Muscle layer of duodenum (tissue), 2 donors: ENCODE data around the gene DAGLA.

Experiments
- H3K27ac ChIP-seq: one replicate; pipeline ENCODE4 v1.7.0; 2013; ENCODE audit warnings: mild to moderate bottlenecking, low read length
- H3K27me3 ChIP-seq: one replicate; pipeline ENCODE4 v1.7.0; 2013; ENCODE audit warnings: low read depth, mild to moderate bottlenecking, control low read depth, low read length
- H3K36me3 ChIP-seq, 2 donors: one replicate each; pipeline ENCODE4 v1.7.0; 2013; ENCODE audit warnings: low read length in 2 of 2, control low read depth in 1 of 2, mild to moderate bottlenecking in 1 of 2; ENCODE audit not compliant: insufficient read depth in 2 of 2, control insufficient read depth in 1 of 2
- H3K4me1 ChIP-seq, 2 donors: one replicate each; pipeline ENCODE4 v1.7.0; 2013; ENCODE audit warnings: low read length in 2 of 2, mild to moderate bottlenecking in 2 of 2, control low read depth in 1 of 2, moderate library complexity in 1 of 2; ENCODE audit not compliant: insufficient read depth in 2 of 2, control insufficient read depth in 1 of 2
- H3K4me3 ChIP-seq, 2 donors: one replicate each; pipeline ENCODE4 v1.7.0; 2013; ENCODE audit warnings: low read length in 2 of 2, low read depth in 1 of 2, mild to moderate bottlenecking in 1 of 2
- H3K9me3 ChIP-seq, 2 donors: one replicate each; pipeline ENCODE4 v1.7.0; 2013; ENCODE audit warnings: low read length in 2 of 2, control low read depth in 1 of 2, mild to moderate bottlenecking in 1 of 2; ENCODE audit not compliant: control insufficient read depth in 1 of 2
- donor health status: healthy.

Gene DAGLA

DNA sequence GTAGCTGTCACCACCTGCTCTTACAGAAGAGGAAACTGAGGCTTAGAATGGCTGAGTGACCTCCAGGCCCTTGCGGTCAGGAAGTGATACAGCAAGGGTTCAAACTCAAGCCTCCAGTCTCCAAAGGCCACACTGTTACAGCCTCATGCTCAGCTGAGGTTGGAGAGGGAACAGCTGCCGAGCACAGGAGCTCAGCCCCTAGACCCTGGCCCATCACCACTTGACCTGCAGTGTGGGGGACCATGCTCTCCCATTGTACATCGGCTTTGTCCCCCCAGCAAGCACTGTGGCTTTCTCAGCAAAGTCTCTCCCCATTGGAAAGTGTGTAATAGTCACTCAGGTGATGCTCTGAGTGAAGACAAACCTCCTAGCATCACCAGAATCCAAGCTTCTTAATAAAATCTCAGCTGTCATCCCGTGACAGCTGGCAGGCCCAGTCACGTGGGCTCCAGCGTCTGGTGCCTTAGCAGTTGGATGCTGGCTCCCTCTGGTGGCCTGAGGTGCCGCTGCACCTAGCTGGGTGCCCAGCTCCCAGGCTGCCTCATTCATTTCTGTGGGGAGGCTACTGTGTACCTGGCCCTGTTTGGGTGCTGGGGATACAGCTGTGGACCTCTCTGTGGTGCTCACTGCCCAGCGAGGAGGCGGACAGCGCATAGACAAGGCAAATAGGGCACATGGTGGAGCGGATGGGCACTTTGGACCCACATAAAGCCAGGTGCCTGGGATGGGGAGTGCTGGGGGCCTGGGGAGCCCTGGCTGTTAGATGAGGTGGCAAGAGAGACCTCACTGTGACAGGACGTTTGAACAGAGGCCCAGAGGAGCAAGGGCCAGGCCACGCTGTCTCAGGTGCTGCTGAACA lies 53.2 kb downstream of the DAGLA start:
- H3K9me3 ChIP-seq: no peaks in the 10 kb centered on the region
- no peak overlapping the region for H3K4me3 ChIP-seq
- H3K27me3 ChIP-seq: no peaks in the 10 kb centered on the region
- peaks cover 10 to 32% of the 10 kb centered on the region in 2 donors for H3K36me3 ChIP-seq
- peaks cover 0 to 24% of the 10 kb centered on the region in 2 donors for H3K4me1 ChIP-seq
- no peak overlapping the region for H3K27ac ChIP-seq

- H3K36me3 ChIP-seq: peaks cover 10 to 44% of the 10 kb centered on the region in 2 donors
- no peaks in the 10 kb centered on the region for H3K27me3 ChIP-seq
- no peaks in the 10 kb centered on the region for H3K9me3 ChIP-seq
- peaks cover 0 to 24% of the 10 kb centered on the region in 2 donors for H3K4me1 ChIP-seq
- H3K4me3 ChIP-seq: no peak overlapping the region
- no peak overlapping the region for H3K27ac ChIP-seq
Measured at GRCh38 chr11:61734767-61735166, 54.6 kb downstream of the DAGLA start.

GRCh38 chr11:61735391-61735790 lies 55.2 kb downstream of the DAGLA start:
- H3K36me3 ChIP-seq: peaks cover 10 to 49% of the 10 kb centered on the region in 2 donors
- no peak overlapping the region for H3K27ac ChIP-seq
- peaks cover 0 to 20% of the 10 kb centered on the region in 2 donors for H3K4me1 ChIP-seq
- no peaks in the 10 kb centered on the region for H3K9me3 ChIP-seq
- H3K27me3 ChIP-seq: no peaks in the 10 kb centered on the region
- no peak overlapping the region for H3K4me3 ChIP-seq

DNA sequence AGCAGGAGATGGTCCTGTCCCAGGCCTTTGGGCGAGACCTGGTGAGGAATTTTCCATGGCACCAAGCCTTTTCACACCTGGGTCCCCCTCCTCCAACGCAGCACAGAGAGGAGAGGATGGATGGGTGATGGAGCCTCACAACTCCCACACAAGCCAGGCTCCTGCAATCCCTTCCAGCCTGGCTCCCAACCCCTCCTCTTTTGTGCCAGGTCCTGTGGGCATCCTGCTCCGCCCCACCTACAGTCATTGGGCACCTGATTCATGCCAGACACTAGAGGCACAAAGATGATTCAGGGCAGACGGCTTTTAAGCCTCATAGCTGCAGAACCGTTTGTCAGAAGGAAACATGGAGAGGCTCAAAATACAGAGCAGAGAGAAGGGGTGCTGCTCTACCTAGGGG lies 56.1 kb downstream of the DAGLA start:
- peaks cover 13 to 58% of the 10 kb centered on the region in 2 donors for H3K36me3 ChIP-seq
- no peak overlapping the region for H3K27ac ChIP-seq
- no peak overlapping the region for H3K4me3 ChIP-seq
- H3K4me1 ChIP-seq: peaks cover 0 to 20% of the 10 kb centered on the region in 2 donors
- no peaks in the 10 kb centered on the region for H3K27me3 ChIP-seq
- H3K9me3 ChIP-seq: no peaks in the 10 kb centered on the region

DNA sequence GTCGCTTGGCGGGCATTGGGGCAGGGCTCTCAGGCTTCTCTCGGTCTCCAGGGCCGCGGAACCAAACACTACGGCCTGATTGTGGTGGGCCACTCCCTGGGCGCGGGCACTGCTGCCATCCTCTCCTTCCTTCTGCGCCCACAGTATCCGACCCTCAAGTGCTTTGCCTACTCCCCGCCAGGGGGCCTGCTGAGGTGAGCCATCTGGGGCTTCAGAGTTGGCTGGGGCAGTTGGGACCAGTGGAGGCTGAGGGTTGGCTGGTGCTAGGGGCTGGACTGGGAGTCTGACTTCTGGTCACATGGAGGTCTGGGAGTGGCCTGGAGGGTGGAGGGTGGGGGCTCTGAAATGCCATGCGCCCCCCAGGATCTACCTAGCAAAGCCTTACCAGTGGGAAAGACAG lies 56.9 kb downstream of the DAGLA start:
- Histone ChIP-seq H3K27ac (no peak overlapping the region), H3K27me3 (no peaks in the 10 kb centered on the region), H3K36me3 (peaks cover 13 to 58% of the 10 kb centered on the region in 2 donors), H3K4me3 (no peak overlapping the region), H3K4me1 (peaks cover 0 to 12% of the 10 kb centered on the region in 2 donors), H3K9me3 (no peaks in the 10 kb centered on the region)

- Histone ChIP-seq H3K27me3 (no peaks in the 10 kb centered on the region), H3K36me3 (peaks cover 13 to 60% of the 10 kb centered on the region in 2 donors), H3K4me1 (peaks cover 0 to 5% of the 10 kb centered on the region in 2 donors), H3K27ac (no peak overlapping the region), H3K9me3 (no peaks in the 10 kb centered on the region), H3K4me3 (no peak overlapping the region)
Measured at GRCh38 chr11:61737636-61738386, 57.6 kb downstream of the DAGLA start.

DNA sequence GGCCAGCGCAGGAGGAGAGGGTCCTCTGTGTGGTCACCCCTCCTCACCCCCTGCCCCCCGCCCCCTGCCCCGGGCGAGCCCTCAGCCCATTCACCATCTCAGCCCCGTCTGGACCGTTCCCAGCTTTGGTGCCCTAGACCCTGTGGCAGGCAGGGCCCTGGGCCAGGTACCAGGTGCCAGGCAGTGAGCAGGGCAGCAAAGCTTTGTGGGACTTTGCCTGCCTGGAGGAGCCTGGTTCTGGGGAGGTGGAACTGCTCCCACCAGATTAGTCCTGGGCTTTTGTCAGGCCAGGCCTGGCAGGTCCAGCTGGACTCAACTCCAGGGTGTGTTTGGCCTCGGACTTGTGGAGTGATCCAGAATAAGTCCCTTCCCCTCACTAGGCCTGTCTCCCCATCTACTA lies 58.6 kb downstream of the DAGLA start:
- Histone ChIP-seq H3K27ac (no peak overlapping the region), H3K4me1 (no peaks in the 10 kb centered on the region), H3K9me3 (no peaks in the 10 kb centered on the region), H3K27me3 (no peaks in the 10 kb centered on the region), H3K4me3 (no peak overlapping the region), H3K36me3 (peaks cover 13 to 62% of the 10 kb centered on the region in 2 donors)

DNA sequence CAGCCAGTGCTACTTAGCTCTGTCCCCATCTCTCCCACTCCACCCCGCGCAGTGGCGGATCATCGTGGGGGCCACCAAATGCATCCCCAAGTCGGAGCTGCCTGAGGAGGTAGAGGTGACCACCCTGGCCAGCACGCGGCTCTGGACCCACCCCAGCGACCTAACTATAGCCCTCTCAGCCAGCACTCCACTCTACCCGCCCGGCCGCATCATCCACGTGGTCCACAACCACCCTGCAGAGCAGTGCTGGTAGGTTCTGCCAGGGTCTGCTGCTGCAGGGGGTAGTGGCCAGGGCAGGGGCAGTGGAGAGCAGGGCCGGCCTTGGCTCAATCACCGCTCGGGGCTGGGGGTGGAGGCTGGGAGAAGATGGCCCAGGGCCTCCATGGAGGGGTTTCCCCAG lies 59.2 kb downstream of the DAGLA start:
- Histone ChIP-seq H3K9me3 (no peaks in the 10 kb centered on the region), H3K4me1 (no peaks in the 10 kb centered on the region), H3K27ac (no peak overlapping the region), H3K4me3 (no peak overlapping the region), H3K36me3 (peaks cover 13 to 68% of the 10 kb centered on the region in 2 donors), H3K27me3 (no peaks in the 10 kb centered on the region)

- H3K9me3 ChIP-seq: no peaks in the 10 kb centered on the region
- no peak overlapping the region for H3K4me3 ChIP-seq
- H3K27me3 ChIP-seq: no peaks in the 10 kb centered on the region
- H3K36me3 ChIP-seq: peaks cover 13 to 64% of the 10 kb centered on the region in 2 donors
- no peaks in the 10 kb centered on the region for H3K4me1 ChIP-seq
- H3K27ac ChIP-seq: no peak overlapping the region
Measured at GRCh38 chr11:61739966-61740365, 59.8 kb downstream of the DAGLA start.

DNA sequence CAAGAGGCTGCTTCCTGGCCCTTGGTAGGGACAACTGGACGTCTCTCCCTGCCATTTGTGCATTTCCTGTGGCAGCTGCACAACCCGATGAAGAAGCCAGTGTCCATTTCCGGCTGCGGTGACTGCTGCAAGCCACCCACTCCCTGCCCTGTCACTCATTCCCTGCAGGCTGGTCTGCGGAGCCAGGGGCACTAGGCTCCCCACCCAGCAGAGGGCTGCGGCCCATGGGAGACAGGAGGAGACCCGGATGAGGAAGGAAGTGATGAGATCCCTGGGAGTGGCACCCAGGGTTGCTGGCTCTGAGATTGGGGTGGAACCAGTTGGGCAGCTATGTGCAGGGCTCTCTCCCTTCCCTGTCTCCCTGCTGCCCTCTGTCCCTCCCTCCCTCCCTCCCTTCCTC lies 62.2 kb downstream of the DAGLA start:
- H3K4me1 ChIP-seq: no peaks in the 10 kb centered on the region
- no peaks in the 10 kb centered on the region for H3K9me3 ChIP-seq
- no peak overlapping the region for H3K27ac ChIP-seq
- H3K36me3 ChIP-seq: peaks cover 3 to 40% of the 10 kb centered on the region in 2 donors
- H3K4me3 ChIP-seq: no peak overlapping the region
- no peaks in the 10 kb centered on the region for H3K27me3 ChIP-seq

- Histone ChIP-seq H3K4me3 (no peak overlapping the region), H3K4me1 (no peaks in the 10 kb centered on the region), H3K9me3 (no peaks in the 10 kb centered on the region), H3K36me3 (peaks cover 3 to 34% of the 10 kb centered on the region in 2 donors), H3K27ac (no peak overlapping the region), H3K27me3 (no peaks in the 10 kb centered on the region)
Measured at GRCh38 chr11:61743486-61744095, 63.4 kb downstream of the DAGLA start.
